ENCODE data around the gene TBL2.
"Not testable (repeated sequence)": the region's sequence is repeated elsewhere in the genome, so short reads cannot be mapped to it uniquely, and the experiment has no call there.

TBL2 gene

DNA sequence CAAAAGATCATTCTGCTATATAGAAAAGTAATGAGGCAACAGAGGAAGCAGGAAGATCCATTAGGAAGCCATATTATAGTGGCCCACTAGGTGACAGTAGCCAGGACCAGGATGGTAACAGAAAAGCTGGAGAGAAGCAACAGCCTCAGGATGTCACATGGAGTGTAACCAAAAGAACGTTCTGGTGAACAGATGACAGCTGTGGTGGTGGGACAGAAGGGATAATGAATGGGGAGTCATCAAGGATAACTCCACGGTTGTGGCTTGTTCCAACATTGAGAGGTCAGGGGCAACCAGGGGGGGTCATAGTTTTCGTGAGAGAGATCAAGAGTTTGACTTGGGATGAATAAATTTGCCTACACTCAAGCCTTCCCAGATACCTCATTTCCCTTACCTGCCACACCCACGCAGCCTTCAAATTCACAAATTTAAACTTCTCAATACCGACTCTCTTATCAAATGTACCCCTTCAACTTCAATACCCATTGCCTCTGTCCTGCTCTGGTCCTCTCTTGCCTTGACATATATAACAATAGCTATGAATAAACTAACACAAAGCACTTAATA is 9.3 kb downstream of the TBL2 start:
- no peak for DNase-seq

DNA sequence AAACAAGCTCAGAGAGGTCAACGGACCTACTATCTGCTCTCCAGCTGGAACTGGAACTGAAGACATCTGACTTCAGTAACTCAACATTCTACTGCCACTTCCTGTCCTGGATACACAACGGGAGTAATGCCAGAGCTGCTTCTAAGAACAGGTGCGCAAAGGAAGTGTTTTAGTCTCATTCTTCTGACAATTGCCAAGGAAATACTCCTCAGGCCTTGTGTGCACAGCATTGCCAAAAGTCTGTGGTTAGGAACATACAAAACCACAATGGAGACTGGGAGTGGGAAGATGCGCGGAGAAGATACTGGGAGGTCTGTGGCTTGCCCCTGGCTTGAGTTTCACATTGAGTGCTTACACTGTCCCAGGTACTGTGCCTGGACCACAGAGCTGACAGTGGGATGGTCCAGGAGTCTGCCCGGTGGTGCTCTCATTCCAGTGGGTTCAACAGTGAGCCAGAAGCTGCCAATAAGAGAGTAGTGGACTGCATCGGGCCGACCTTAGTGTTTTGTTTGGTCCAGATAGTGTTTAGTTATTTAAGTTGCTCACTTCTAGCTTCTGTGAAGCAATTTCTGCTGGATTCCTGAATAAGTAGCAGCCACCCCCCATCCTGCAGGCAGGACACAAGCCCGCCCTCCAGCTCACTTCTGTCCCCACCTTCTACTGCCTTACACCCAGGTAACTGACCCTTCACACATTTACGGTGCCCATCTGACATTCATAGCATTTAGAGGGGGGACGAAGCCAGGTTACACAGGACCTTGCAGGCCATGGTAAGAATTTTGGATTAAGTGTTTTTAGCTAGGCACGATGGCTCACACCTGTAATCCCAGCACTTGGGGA is 10.3 kb downstream of the TBL2 start:
- no peak for DNase-seq

DNA sequence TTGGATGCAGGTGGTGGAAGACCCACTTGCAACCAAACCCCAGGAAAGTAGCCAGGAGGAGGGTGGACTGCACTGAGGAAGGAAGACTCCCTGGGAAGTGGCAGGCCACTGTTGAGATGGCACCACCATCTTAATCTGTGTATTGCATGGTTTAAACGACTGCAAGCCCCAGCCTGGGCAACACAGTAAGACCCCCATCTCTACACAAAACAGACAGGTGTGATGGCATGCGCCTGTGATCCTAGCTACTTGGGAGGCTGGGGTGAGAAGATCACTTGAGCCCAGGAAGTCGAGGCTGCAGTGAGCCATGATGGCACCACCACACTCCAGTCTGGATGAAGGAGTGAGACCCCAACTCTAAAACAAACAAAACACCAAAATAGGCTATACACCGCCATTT is 11.2 kb downstream of the TBL2 start:
- DNase-seq, result no peak

- DNase-seq, result not testable (repeated sequence)
Observed at GRCh38 chr7:73566431-73566830, 11.9 kb downstream of the TBL2 start.

DNA sequence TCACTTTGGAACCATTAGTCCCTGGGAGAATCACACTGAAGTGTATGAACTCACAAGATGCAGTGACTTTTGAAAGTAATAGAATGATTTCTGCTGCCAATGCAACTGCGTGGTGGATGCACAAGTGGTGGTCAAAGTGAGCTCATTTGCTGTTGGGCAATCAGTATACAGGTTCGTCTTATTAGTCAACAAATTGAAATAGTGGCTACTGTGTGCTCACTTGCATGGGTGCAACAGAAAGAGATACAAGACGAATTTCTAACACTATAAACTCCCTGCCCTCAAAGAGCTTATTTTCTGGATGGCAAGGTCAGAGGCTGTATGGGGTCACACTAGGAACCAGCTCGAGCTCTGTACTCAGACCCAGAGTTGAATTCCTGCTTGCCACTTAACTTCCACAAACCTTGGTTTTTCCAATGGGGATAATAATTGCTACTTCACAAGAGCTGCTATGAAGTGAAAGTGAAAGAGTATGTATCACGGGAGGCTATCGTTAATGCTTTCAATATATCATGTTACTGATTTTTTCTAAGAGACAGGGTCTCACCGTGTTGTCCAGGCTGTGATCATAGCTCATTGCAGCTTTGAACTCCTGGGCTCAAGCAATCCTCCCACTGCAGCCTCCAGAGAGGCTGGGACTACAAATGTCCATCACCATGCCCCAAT is 12.6 kb downstream of the TBL2 start:
- DNase-seq, result no peak

DNA sequence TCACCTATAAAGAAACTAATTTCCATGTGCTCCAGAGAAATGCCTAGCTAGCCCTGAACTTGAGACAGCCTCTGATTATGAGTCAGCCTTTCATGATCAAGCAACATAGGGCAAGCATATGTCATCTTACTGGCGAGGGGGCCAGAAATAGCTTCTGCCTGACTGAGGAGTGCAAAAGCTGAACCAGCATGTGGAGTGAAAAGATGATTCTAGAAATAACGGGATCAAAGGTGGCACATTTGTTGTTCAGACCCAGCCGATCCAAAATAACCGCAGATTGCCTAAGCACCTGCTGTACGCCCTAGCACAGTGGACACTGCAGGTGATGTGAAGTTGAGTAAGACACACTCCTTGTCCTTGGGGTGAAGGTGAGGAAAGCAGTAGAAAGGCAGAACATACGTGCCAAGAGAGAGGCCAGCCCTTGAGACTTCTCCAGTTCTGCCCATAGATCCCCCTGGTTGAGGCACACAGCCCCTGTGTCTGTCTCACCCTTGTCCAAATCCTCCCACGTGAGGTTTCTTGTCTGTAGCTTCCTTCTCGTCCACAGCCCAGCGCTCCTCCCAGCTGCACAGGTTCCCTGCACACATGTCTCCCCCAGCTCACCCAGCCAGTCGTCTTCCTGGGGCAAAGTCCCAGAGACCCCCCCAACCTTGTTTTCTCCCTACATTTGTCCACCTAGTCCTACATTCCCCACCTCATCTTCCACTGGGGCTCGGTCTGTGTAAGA is 18.1 kb downstream of the TBL2 start:
- no peak for DNase-seq

- DNase-seq, result peak; percentile 71
Observed at GRCh38 chr7:73557397-73558257, 20.8 kb downstream of the TBL2 start, which contains the start of gene BCL7B. BCL7B (minus strand) TSS chr7:73557690; CDS start chr7:73557578, 112 bp downstream.

- DNase-seq, result peak; percentile 89
Observed at GRCh38 chr7:73557108-73557396, 21.3 kb downstream of the TBL2 start.

GRCh38 chr7:73556208-73557107 is 21.9 kb downstream of the TBL2 start:
- no peak for DNase-seq

GRCh38 chr7:73555411-73555982 is 22.9 kb downstream of the TBL2 start:
- DNase-seq, result no peak

- DNase-seq, result not testable (repeated sequence)
Observed at GRCh38 chr7:73550093-73550492, 28.3 kb downstream of the TBL2 start.

- DNase-seq, result no peak
Observed at GRCh38 chr7:73549176-73549575, 29.2 kb downstream of the TBL2 start.

DNA sequence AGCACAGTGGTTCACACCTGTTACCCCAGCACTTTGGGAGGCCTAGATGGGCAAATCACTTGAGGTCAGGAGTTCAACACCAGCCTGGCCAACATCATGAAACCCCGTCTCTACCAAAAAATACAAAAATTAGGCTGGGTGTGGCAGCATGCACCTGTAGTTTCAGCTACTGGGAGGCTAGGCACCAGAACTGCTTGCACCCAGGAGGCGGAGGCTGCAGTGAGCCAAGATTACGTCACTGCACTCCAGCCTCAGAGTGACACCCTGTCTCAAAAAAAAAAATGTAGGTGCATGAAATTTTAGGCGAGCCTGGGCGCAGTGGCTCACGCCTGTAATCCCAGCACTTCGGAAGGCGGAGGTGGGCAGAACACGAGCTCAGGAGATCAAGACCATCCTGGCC is 30.5 kb downstream of the TBL2 start:
- no peak for DNase-seq

GRCh38 chr7:73544678-73545077 is 33.7 kb downstream of the TBL2 start:
- no peak for DNase-seq

DNA sequence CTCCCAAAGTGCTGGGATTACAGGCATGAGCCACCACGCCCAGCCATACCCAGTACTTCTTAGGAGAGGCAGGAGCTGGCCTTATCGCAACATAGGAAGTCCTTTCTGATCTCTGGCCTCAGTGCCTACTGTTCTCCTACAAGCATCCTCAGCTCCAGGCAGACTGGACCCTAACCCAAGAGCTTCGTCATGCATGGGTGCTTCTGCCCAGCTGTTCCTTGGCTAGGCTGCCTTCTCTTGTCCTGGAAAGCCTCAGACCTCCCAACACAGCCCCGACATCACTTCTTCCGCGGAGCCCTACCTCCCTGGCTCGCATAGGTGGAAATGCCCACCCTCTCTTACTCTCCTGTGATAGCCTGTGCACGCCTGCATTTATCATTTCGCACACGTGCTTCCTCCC is 36.7 kb downstream of the TBL2 start:
- no peak for DNase-seq

DNA sequence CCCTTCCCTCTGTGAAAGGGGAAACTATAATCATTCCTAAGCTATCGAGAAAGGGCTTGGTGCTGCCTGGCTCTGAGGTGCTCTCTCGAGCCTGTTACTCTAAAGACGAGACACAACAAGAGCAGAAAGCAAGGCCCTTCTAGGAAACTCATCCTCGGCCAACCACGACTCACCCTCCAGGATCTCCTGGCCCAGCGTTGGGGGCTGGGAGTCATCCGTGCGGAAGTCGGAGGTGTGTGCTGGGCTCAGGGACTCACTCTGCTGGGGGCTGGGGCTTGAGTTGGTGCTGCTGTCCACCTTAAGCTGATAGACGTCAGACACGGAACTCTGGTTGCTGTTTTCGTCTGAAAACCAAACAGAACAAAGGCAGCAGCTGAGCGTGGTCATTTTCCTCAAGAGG is 38.7 kb downstream of the TBL2 start:
- DNase-seq, result no peak

GRCh38 chr7:73538510-73538909 is 39.9 kb downstream of the TBL2 start:
- DNase-seq, result not testable (repeated sequence)

GRCh38 chr7:73537051-73537450 is 41.3 kb downstream of the TBL2 start:
- no peak for DNase-seq

- no peak for DNase-seq
Observed at GRCh38 chr7:73536479-73536878, 41.9 kb downstream of the TBL2 start.

DNA sequence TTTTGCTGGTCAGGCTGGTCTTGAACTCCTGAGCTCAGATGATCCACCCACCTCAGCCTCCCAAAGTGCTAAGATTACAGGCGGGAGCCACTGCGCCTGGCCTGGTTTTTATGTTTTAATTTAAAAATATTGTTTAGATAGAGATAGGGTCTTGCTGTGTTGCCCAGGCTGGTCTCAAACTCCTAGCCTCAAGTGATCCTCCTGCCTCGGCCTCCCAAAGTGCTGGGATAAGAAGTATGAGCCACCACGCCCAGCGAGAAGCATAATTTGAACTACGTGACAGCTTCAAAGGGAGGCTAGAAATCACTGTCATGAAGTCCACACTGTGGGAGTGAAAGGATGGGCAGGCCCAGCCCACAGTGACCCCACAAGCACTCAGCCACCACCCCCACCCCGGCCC is 42.5 kb downstream of the TBL2 start:
- not testable (repeated sequence) for DNase-seq

GRCh38 chr7:73533742-73534141 is 44.6 kb downstream of the TBL2 start:
- DNase-seq, result no peak

Measured in T-helper 9 cell (primary cell).